Endothelial cell of umbilical vein (primary cell): ENCODE results near the gene ARMH3. TPM values are rescaled to one million over a fixed set of nuclear protein-coding genes. Genes with fewer than 3 reads are reported as not detected.
A peak's percentile ranks its signal among the peaks of the same experiment; 100 is the strongest.

Source experiments
- BruUV-seq: library from RNA; stranded (reverse); fragments of 400-500 nt; replicated peaks from 2 replicates; lab custom pipeline; 2021; lab: Mats Ljungman, UMichigan
- CTCF ChIA-PET: fragments of 300-600, 350-600 bp; sonication (Branson Sonifier 250); formaldehyde crosslinking; loops from one replicate; lab custom pipeline; 2021; ENCODE audit warnings: antibody characterized with exemption, inconsistent platforms; lab: Charles Lee
- POLR2A ChIA-PET: fragments of 300-600, 350-600 bp; sonication (Branson Sonifier 250); formaldehyde crosslinking; loops from one replicate; lab custom pipeline; 2021; ENCODE audit warnings: antibody characterized with exemption, inconsistent platforms; lab: Charles Lee
- DNase-seq: peaks from one replicate; pipeline ENCODE4 v3.0.0-alpha.2; 2011; ENCODE audit warnings: low read depth, low spot score
- FAIRE-seq: peaks from 2 replicates; lab custom pipeline; 2011; peaks lifted over from hg19 to GRCh38; lab: Jason Lieb, UNC
- H2AFZ ChIP-seq: 2 replicates; pipeline ENCODE4 v1.6.0; 2012; ENCODE audit warnings: low read depth, low read length, control low read depth, inconsistent platforms
- H3K27ac ChIP-seq: 2 replicates; pipeline ENCODE4 v1.5.1; 2011; ENCODE audit warnings: low read depth, mild to moderate bottlenecking, control low read depth, low read length, moderate library complexity; ENCODE audit not compliant: insufficient read depth
- H3K27me3 ChIP-seq, 2 experiments: 2 replicates each; pipeline versions ENCODE4 v1.6.0 to v1.6.1; 2011; ENCODE audit warnings: low read length in 2 of 2, mixed read lengths in 1 of 2; ENCODE audit not compliant: control insufficient read depth in 2 of 2, insufficient read depth in 2 of 2
- H3K36me3 ChIP-seq, 2 experiments: 2 replicates in 1 of 2; 3 replicates in 1 of 2; pipeline ENCODE4 v1.5.1; 2011; ENCODE audit warnings: low read length in 2 of 2, mild to moderate bottlenecking in 1 of 2, moderate library complexity in 1 of 2; ENCODE audit not compliant: control insufficient read depth in 2 of 2, insufficient read depth in 2 of 2; ENCODE audit errors: extremely low read depth in 1 of 2
- H3K4me1 ChIP-seq: 3 replicates; pipeline ENCODE4 v1.5.1; 2011; ENCODE audit warnings: mild to moderate bottlenecking, low read length; ENCODE audit not compliant: control insufficient read depth, insufficient read depth; ENCODE audit errors: extremely low read depth
- H3K4me2 ChIP-seq: 2 replicates; pipeline ENCODE4 v1.6.1; 2011; ENCODE audit warnings: low read length, control low read depth, mixed read lengths; ENCODE audit not compliant: insufficient read depth
- H3K4me3 ChIP-seq, 3 experiments: fragments of 200-600 bp in 1 of 3; sonication (generic), shearing (Covaris generic) in 1 of 3; replicated peaks in 1 of 3; 2 replicates each; pipeline ENCODE4 v1.5.1; 2011 to 2016; ENCODE audit warnings: control low read depth in 3 of 3, low read length in 3 of 3, mild to moderate bottlenecking in 2 of 3, inconsistent platforms in 1 of 3, low read depth in 1 of 3, moderate library complexity in 1 of 3; ENCODE audit not compliant: insufficient read depth in 1 of 3
- H3K79me2 ChIP-seq: 2 replicates; pipeline ENCODE4 v1.6.0; 2012; ENCODE audit warnings: low read length, inconsistent platforms; ENCODE audit not compliant: control insufficient read depth, insufficient read depth
- H3K9ac ChIP-seq: replicated peaks from 2 replicates; pipeline ENCODE3; 2011; ENCODE audit warnings: low read length, control low read depth; ENCODE audit not compliant: insufficient read depth; ENCODE audit errors: extremely low read depth
- H3K9me1 ChIP-seq: replicated peaks from 3 replicates; pipeline ENCODE4 v1.6.0; 2011; ENCODE audit warnings: mild to moderate bottlenecking, low read length; ENCODE audit not compliant: control insufficient read depth, insufficient read depth; ENCODE audit errors: extremely low read depth
- H3K9me3 ChIP-seq: replicated peaks from 2 replicates; pipeline ENCODE4 v1.5.1; 2012; ENCODE audit warnings: low read length, inconsistent platforms; ENCODE audit not compliant: control insufficient read depth, insufficient read depth
- H4K20me1 ChIP-seq: replicated peaks from 2 replicates; pipeline ENCODE3; 2011; ENCODE audit warnings: mild to moderate bottlenecking, low read length; ENCODE audit not compliant: control insufficient read depth, insufficient read depth; ENCODE audit errors: extremely low read depth
- CTCF ChIP-seq, 2 donors: IDR thresholded peaks; 1 replicate in 1 of 2; 2 replicates in 1 of 2; pipeline ENCODE4 v1.5.1; 2011; ENCODE audit warnings: low read length in 2 of 2, mild to moderate bottlenecking in 2 of 2, moderate library complexity in 2 of 2, control low read depth in 1 of 2, inconsistent platforms in 1 of 2, low read depth in 1 of 2; ENCODE audit not compliant: insufficient read depth in 1 of 2; ENCODE audit errors: extremely low read depth in 1 of 2
- EZH2 ChIP-seq: IDR thresholded peaks from 2 replicates; pipeline ENCODE4 v1.6.1; 2012; ENCODE audit warnings: borderline replicate concordance, low read depth, mild to moderate bottlenecking, moderate library complexity, low read length, inconsistent platforms; ENCODE audit not compliant: severe bottlenecking
- FOS ChIP-seq: IDR thresholded peaks from 2 replicates; pipeline ENCODE4 v1.6.1; 2011; ENCODE audit warnings: mild to moderate bottlenecking, low read length, moderate library complexity, borderline replicate concordance; ENCODE audit not compliant: insufficient read depth
- GATA2 ChIP-seq: IDR thresholded peaks from 2 replicates; pipeline ENCODE4 v1.7.0; 2011; ENCODE audit warnings: low read depth, mild to moderate bottlenecking, moderate library complexity, mixed read lengths, low read length; ENCODE audit not compliant: insufficient read length, insufficient read depth
- JUN ChIP-seq: IDR thresholded peaks from 2 replicates; pipeline ENCODE4 v1.6.1; 2011; ENCODE audit warnings: borderline replicate concordance, low read depth; ENCODE audit not compliant: insufficient read length, insufficient read depth
- MYC ChIP-seq: IDR thresholded peaks from one replicate; pipeline ENCODE4 v1.6.1; 2011; ENCODE audit warnings: mild to moderate bottlenecking, low read depth, low read length
- POLR2A ChIP-seq: IDR thresholded peaks from 2 replicates; pipeline ENCODE4 v1.6.1; 2012; ENCODE audit warnings: low read depth, mild to moderate bottlenecking, control low read depth, low read length
- POLR2AphosphoS5 ChIP-seq: IDR thresholded peaks from 2 replicates; pipeline ENCODE4 v1.6.1; 2012; ENCODE audit warnings: low read depth, mild to moderate bottlenecking, control low read depth, low read length, moderate library complexity; ENCODE audit not compliant: insufficient read depth
- dilution Hi-C: fragments of 300-500 bp; cut with MboI; formaldehyde crosslinking; loops from one replicate; pipeline ENCODE4 v1.15.0; 2019; ENCODE audit warnings: low sequenced_read_pairs; ENCODE audit not compliant: extremely low pct_ligation_motif_present
- intact Hi-C: fragments of 100-400 bp; cut with micrococcal nuclease; formaldehyde crosslinking; loops from one replicate; pipeline ENCODE4 v1.10.0; 2022
- polyA plus RNA-seq, 4 experiments: library from polyadenylated mRNA; depleted of rRNA in 3 of 4; stranded (reverse) in 3 of 4; unstranded in 1 of 4; fragments of >200 nt; gene quantifications; 2 replicates each; pipeline versions ENCODE4 v1.2.1 to v1.2.3, GENCODE V29; 2011 to 2012; ENCODE audit warnings: missing spikeins in 1 of 4
- total RNA-seq: library from RNA; stranded (reverse); gene quantifications from 2 replicates; pipeline ENCODE4 v1.2.3, GENCODE V29; 2021
- TF ChIP-seq, protein P1 (sequence below): IDR thresholded peaks from 2 replicates; pipeline ENCODE4 v1.6.1; 2011; ENCODE audit not compliant: insufficient read depth, insufficient read length

ARMH3 gene
- total and polyA plus RNA-seq, 2 donors (not counting 3 experiments of a cell fraction or from before 2014, with no cell fraction given), result 13.1 to 17.6 TPM

- TF ChIP-seq, protein P1, sequence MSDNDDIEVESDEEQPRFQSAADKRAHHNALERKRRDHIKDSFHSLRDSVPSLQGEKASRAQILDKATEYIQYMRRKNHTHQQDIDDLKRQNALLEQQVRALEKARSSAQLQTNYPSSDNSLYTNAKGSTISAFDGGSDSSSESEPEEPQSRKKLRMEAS, result no peak
- TF ChIP-seq MYC, result no peak
- no peak for TF ChIP-seq FOS
- no peak for TF ChIP-seq CTCF (IDR thresholded peaks at IDR 0.05; ENCODE audit: extremely low read depth in 1 of 2, insufficient read depth in 1 of 2, low read depth in 1 of 2, low read length in 2 of 2)
- TF ChIP-seq GATA2, result no peak
- TF ChIP-seq POLR2AphosphoS5, result no peak
- no peak for TF ChIP-seq POLR2A
- TF ChIP-seq JUN, result no peak
- no peak for TF ChIP-seq EZH2
- FAIRE-seq (peak; percentile 37), DNase-seq (no peak)
- Histone ChIP-seq H3K4me3 (no peak overlapping the region), H3K27me3 (no peaks in the 10 kb centered on the region), H3K36me3 (no peaks in the 10 kb centered on the region), H3K27ac (no peak overlapping the region), H3K9ac (no peak overlapping the region), H3K79me2 (no peaks in the 10 kb centered on the region), H3K4me1 (no peaks in the 10 kb centered on the region), H3K9me3 (no peaks in the 10 kb centered on the region), H3K9me1 (no peaks in the 10 kb centered on the region), H3K4me2 (no peak overlapping the region), H2AFZ (no peak overlapping the region), H4K20me1 (no peaks in the 10 kb centered on the region)
- ChIA-PET CTCF (no interaction called here), POLR2A (no interaction called here)
- no TSS peak for BruUV-seq
- dilution Hi-C loops (no loop called here), intact Hi-C loops (no loop called here)
Measured at GRCh38 chr10:101867931-101868330, 188.0 kb downstream of the ARMH3 start.
